Lower leg skin (tissue), 3 donors: ENCODE measurements around the gene DNLZ.

ENCODE experiments used
- CTCF ChIP-seq, 3 donors: fragments of 450-650 bp; IDR thresholded peaks; one replicate each; pipeline ENCODE4 v1.5.1; 2016; ENCODE audit warnings: antibody characterized with exemption in 3 of 3, mild to moderate bottlenecking in 3 of 3, moderate library complexity in 2 of 3
- POLR2A ChIP-seq, 2 donors: fragments of 450-650 bp; IDR thresholded peaks; one replicate each; pipeline ENCODE4 v1.6.1; 2016 to 2017; ENCODE audit warnings: antibody characterized with exemption in 2 of 2, mild to moderate bottlenecking in 1 of 2, moderate library complexity in 1 of 2

- TF ChIP-seq CTCF (IDR thresholded peaks at IDR 0.05) = no peak
- TF ChIP-seq POLR2A (IDR thresholded peaks at IDR 0.05) = no peak
Measured at GRCh38 chr9:136397643-136398042, 34.1 kb upstream of the DNLZ start.
